OCI-LY7 (cell line): ENCODE measurements around the gene TAGLN2. TPM values are rescaled to one million over a fixed set of nuclear protein-coding genes. Genes with fewer than 3 reads are reported as not detected.

Experiments used
- BruUV-seq: library from RNA; stranded (reverse); fragments of 400-500 nt; replicated peaks from 2 replicates; lab custom pipeline; 2021; lab: Mats Ljungman, UMichigan
- CTCF ChIA-PET: fragments of 300-600 bp; sonication (Branson Sonifier 250); formaldehyde crosslinking; loops from one replicate; lab custom pipeline; 2022; ENCODE audit warnings: antibody characterized with exemption; ENCODE audit not compliant: unreplicated experiment; lab: Charles Lee
- POLR2A ChIA-PET: fragments of 300-600 bp; sonication (Branson Sonifier 250); formaldehyde crosslinking; loops from one replicate; lab custom pipeline; 2022; ENCODE audit warnings: antibody characterized with exemption; lab: Charles Lee
- DNase-seq: peaks from one replicate; pipeline ENCODE4 v3.0.0-alpha.2; 2015; ENCODE audit warnings: low spot score
- H2AFZ ChIP-seq: fragments of 200-600 bp; sonication (generic), shearing (Covaris generic); 2 replicates; pipeline ENCODE4 v1.6.1; 2014; ENCODE audit warnings: mild to moderate bottlenecking, antibody characterized with exemption, low read length, moderate library complexity
- H3K27ac ChIP-seq: fragments of 200-600 bp; sonication (generic); 2 replicates; pipeline ENCODE4 v1.5.1; 2014; ENCODE audit warnings: mixed run types, low read depth, mild to moderate bottlenecking, moderate library complexity, low read length, inconsistent platforms; ENCODE audit not compliant: poor library complexity, severe bottlenecking
- H3K36me3 ChIP-seq: fragments of 200-600 bp; sonication (generic); 2 replicates; pipeline ENCODE4 v1.6.1; 2014; ENCODE audit warnings: mild to moderate bottlenecking, antibody characterized with exemption, low read length, moderate library complexity, mixed read lengths; ENCODE audit not compliant: insufficient read depth
- H3K4me1 ChIP-seq: fragments of 200-600 bp; sonication (generic); 2 replicates; pipeline ENCODE4 v1.5.1; 2014; ENCODE audit warnings: mild to moderate bottlenecking, low read length; ENCODE audit not compliant: insufficient read depth, poor library complexity, severe bottlenecking
- H3K4me2 ChIP-seq: fragments of 200-600 bp; sonication (generic); 2 replicates; pipeline ENCODE4 v1.6.1; 2014; ENCODE audit warnings: mild to moderate bottlenecking, low read length
- H3K4me3 ChIP-seq: fragments of 200-600 bp; sonication (generic); 2 replicates; pipeline ENCODE4 v1.5.1; 2014; ENCODE audit warnings: mild to moderate bottlenecking, low read depth, low read length; ENCODE audit not compliant: poor library complexity, severe bottlenecking
- H3K79me2 ChIP-seq: fragments of 200-600 bp; sonication (generic); 2 replicates; pipeline ENCODE4 v1.6.1; 2016; ENCODE audit warnings: low read depth, mild to moderate bottlenecking, low read length, moderate library complexity, mixed read lengths; ENCODE audit not compliant: insufficient read depth
- H3K9me2 ChIP-seq: fragments of 200-600 bp; sonication (generic); 2 replicates; pipeline ENCODE4 v1.6.1; 2016; ENCODE audit warnings: mild to moderate bottlenecking, low read length, mixed read lengths; ENCODE audit not compliant: insufficient read depth
- H3K9me3 ChIP-seq: fragments of 200-600 bp; sonication (generic); 2 replicates; pipeline ENCODE4 v1.6.1; 2014; ENCODE audit warnings: mild to moderate bottlenecking, mixed run types, low read length, mixed read lengths
- H4K20me1 ChIP-seq: fragments of 200-600 bp; sonication (generic); 2 replicates; pipeline ENCODE4 v1.6.1; 2014; ENCODE audit warnings: mild to moderate bottlenecking, antibody characterized with exemption, low read length, moderate library complexity, mixed read lengths; ENCODE audit not compliant: insufficient read depth
- EZH2phosphoT487 ChIP-seq: fragments of 200-600 bp; sonication (generic); IDR thresholded peaks from 2 replicates; pipeline ENCODE4 v1.6.1; 2018; ENCODE audit warnings: low read depth, borderline replicate concordance, mild to moderate bottlenecking, mixed run types, antibody characterized with exemption, low read length, moderate library complexity, mixed read lengths
- intact Hi-C: fragments of 100-400 bp; cut with micrococcal nuclease; formaldehyde crosslinking; loops from one replicate; pipeline ENCODE4 v1.10.0; 2022; ENCODE audit not compliant: unreplicated experiment
- microRNA-seq: library from miRNA; unstranded; fragments of <30 nt; microRNA quantifications from one replicate; pipeline ENCODE4 v1.2.0, GENCODE V29; 2022; ENCODE audit warnings: borderline replicate concordance
- small RNA-seq: library from RNA; depleted of rRNA; stranded (forward); fragments of <200 nt; gene quantifications from one replicate; pipeline ENCODE3, GENCODE V24; 2014
- total RNA-seq, 2 experiments: library from RNA; depleted of rRNA in 1 of 2; stranded (reverse); fragments of >200 nt in 1 of 2; shearing (Covaris generic) in 1 of 2; gene quantifications; 2 replicates each; pipeline ENCODE4 v1.2.3, GENCODE V29; 2014 to 2022
- TF ChIP-seq, protein P1 (sequence below): fragments of 200-600 bp; sonication (generic); conservative IDR thresholded peaks from 2 replicates; pipeline ENCODE4 v1.5.1; 2014; ENCODE audit warnings: mild to moderate bottlenecking, antibody characterized with exemption, low read length, moderate library complexity, mixed read lengths

TAGLN2 gene
- total RNA-seq, 2 experiments from 2014 or later: 193 to 215 TPM

DNA sequence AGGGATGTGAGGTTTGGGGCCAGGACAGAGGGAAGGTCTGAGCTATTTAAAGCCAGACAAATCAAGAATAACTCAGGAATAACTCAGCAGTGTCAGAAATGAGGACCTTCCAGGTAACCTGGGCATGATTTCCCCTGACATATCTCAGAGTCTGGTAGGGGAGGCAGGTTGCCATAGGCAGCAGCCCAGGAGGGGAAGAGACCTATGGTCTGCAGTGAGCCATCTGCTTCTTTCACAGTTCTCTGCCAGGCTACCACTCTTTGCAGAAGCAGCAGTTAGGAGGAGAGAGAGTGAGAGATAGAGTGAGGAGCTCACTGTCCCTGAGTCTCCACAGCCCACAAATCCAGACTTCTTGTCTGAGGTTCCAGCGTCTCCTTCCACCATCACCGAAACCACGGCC is 56.5 kb downstream of the TAGLN2 start:
- Histone ChIP-seq H3K27ac (no peak overlapping the region), H3K36me3 (no peaks in the 10 kb centered on the region), H3K4me1 (no peaks in the 10 kb centered on the region), H3K79me2 (no peaks in the 10 kb centered on the region), H3K9me3 (no peaks in the 10 kb centered on the region), H3K9me2 (no peaks in the 10 kb centered on the region), H3K4me3 (no peak overlapping the region), H2AFZ (no peak overlapping the region), H3K4me2 (no peak overlapping the region), H4K20me1 (no peaks in the 10 kb centered on the region)
- TF ChIP-seq, protein P1, sequence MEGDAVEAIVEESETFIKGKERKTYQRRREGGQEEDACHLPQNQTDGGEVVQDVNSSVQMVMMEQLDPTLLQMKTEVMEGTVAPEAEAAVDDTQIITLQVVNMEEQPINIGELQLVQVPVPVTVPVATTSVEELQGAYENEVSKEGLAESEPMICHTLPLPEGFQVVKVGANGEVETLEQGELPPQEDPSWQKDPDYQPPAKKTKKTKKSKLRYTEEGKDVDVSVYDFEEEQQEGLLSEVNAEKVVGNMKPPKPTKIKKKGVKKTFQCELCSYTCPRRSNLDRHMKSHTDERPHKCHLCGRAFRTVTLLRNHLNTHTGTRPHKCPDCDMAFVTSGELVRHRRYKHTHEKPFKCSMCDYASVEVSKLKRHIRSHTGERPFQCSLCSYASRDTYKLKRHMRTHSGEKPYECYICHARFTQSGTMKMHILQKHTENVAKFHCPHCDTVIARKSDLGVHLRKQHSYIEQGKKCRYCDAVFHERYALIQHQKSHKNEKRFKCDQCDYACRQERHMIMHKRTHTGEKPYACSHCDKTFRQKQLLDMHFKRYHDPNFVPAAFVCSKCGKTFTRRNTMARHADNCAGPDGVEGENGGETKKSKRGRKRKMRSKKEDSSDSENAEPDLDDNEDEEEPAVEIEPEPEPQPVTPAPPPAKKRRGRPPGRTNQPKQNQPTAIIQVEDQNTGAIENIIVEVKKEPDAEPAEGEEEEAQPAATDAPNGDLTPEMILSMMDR: no peak
- TF ChIP-seq EZH2phosphoT487: no peak
- CTCF ChIA-PET: no interaction called here
- POLR2A ChIA-PET: interaction anchor here (0.6 kb wide), 1 partner anchor 20 kb away, joined by 3 read pairs; no protein-coding TSS in a partner anchor
- intact Hi-C loops: no loop called here
- no TSS peak for BruUV-seq
- DNase-seq: no peak

Small RNA genes within 50 kb of the gene (microRNA-seq; reads per million reads assigned to microRNA genes)
- not detected for gene MIR4259

Small RNA genes within 50 kb of the gene (small RNA-seq; reads per million reads assigned to genes)
- not detected for gene MIR4259

Other genes starting within 250 kb of the TAGLN2 start
- gene CRP, start 210.9 kb downstream of the TAGLN2 start, total RNA-seq (2014; rRNA removed; shearing (Covaris generic)): not detected in 2 replicates
- not detected in 2 replicates for gene CRP, start 210.9 kb downstream of the TAGLN2 start, total RNA-seq (2022)
- 1.2 and 3.7 TPM in 2 replicates for gene DUSP23, start 144.5 kb downstream of the TAGLN2 start, total RNA-seq (2014; rRNA removed; shearing (Covaris generic))
- gene DUSP23, start 144.5 kb downstream of the TAGLN2 start, total RNA-seq (2022): 1.5 and 2.0 TPM in 2 replicates
- gene FCRL6, start 123.1 kb downstream of the TAGLN2 start, total RNA-seq (2014; rRNA removed; shearing (Covaris generic)): not detected in 2 replicates
- not detected in 2 replicates for gene FCRL6, start 123.1 kb downstream of the TAGLN2 start, total RNA-seq (2022)
- gene SLAMF8, start 98.6 kb downstream of the TAGLN2 start, total RNA-seq (2014; rRNA removed; shearing (Covaris generic)): not detected in 2 replicates
- gene SLAMF8, start 98.6 kb downstream of the TAGLN2 start, total RNA-seq (2022): not detected in 2 replicates
- gene VSIG8, start 62.9 kb downstream of the TAGLN2 start, total RNA-seq (2014; rRNA removed; shearing (Covaris generic)): not detected in 2 replicates
- gene VSIG8, start 62.9 kb downstream of the TAGLN2 start, total RNA-seq (2022): not detected in 2 replicates
- gene CFAP45, start 25.3 kb downstream of the TAGLN2 start, total RNA-seq (2014; rRNA removed; shearing (Covaris generic)): 0.57 TPM in 1 of 2 replicates, not detected in the other
- 0.63 and 0.85 TPM in 2 replicates for gene CFAP45, start 25.3 kb downstream of the TAGLN2 start, total RNA-seq (2022)
- gene IGSF9, start 20.1 kb upstream of the TAGLN2 start, total RNA-seq (2014; rRNA removed; shearing (Covaris generic)): not detected in 2 replicates
- gene IGSF9, start 20.1 kb upstream of the TAGLN2 start, total RNA-seq (2022): not detected in 2 replicates
- not detected in 2 replicates for gene SLAMF9, start 28.7 kb upstream of the TAGLN2 start, total RNA-seq (2014; rRNA removed; shearing (Covaris generic))
- not detected in 2 replicates for gene SLAMF9, start 28.7 kb upstream of the TAGLN2 start, total RNA-seq (2022)
- gene PIGM, start 106.5 kb upstream of the TAGLN2 start, total RNA-seq (2014; rRNA removed; shearing (Covaris generic)): 4.1 and 4.2 TPM in 2 replicates
- 4.9 and 5.1 TPM in 2 replicates for gene PIGM, start 106.5 kb upstream of the TAGLN2 start, total RNA-seq (2022)
- gene KCNJ10, start 144.7 kb upstream of the TAGLN2 start, total RNA-seq (2014; rRNA removed; shearing (Covaris generic)): 0.33 TPM in 1 of 2 replicates, not detected in the other
- 0.15 and 0.29 TPM in 2 replicates for gene KCNJ10, start 144.7 kb upstream of the TAGLN2 start, total RNA-seq (2022)
- gene KCNJ9, start 156.0 kb upstream of the TAGLN2 start, total RNA-seq (2014; rRNA removed; shearing (Covaris generic)): not detected in 2 replicates
- not detected in 2 replicates for gene KCNJ9, start 156.0 kb upstream of the TAGLN2 start, total RNA-seq (2022)
- 18.7 and 19.9 TPM in 2 replicates for gene IGSF8, start 173.1 kb upstream of the TAGLN2 start, total RNA-seq (2014; rRNA removed; shearing (Covaris generic))
- gene IGSF8, start 173.1 kb upstream of the TAGLN2 start, total RNA-seq (2022): 24.4 and 28.7 TPM in 2 replicates
- gene ATP1A2, start 190.3 kb upstream of the TAGLN2 start, total RNA-seq (2014; rRNA removed; shearing (Covaris generic)): not detected in 2 replicates
- not detected in 2 replicates for gene ATP1A2, start 190.3 kb upstream of the TAGLN2 start, total RNA-seq (2022)
- not detected in 2 replicates for gene ATP1A4, start 226.1 kb upstream of the TAGLN2 start, total RNA-seq (2014; rRNA removed; shearing (Covaris generic))
- gene ATP1A4, start 226.1 kb upstream of the TAGLN2 start, total RNA-seq (2022): not detected in 2 replicates